Testis (tissue), 3 donors: Measurements from ENCODE around the gene ZNF276. TPM values are rescaled to one million over a fixed set of nuclear protein-coding genes. Genes with fewer than 3 reads are reported as not detected.

Experiments used
- DNase-seq: peaks from one replicate; pipeline ENCODE4 v3.0.0-alpha.2; 2019
- H3K27ac ChIP-seq, 2 donors: fragments of 200-600 bp; sonication (generic); one replicate each; pipeline ENCODE4 v1.5.1; 2019
- H3K27me3 ChIP-seq: fragments of 200-600 bp; sonication (generic); one replicate; pipeline ENCODE4 v1.5.1; 2019
- H3K36me3 ChIP-seq: fragments of 200-600 bp; sonication (generic); one replicate; pipeline ENCODE4 v1.5.1; 2017; ENCODE audit warnings: low read depth; ENCODE audit errors: missing control alignments
- H3K4me1 ChIP-seq: fragments of 200-600 bp; sonication (generic); one replicate; pipeline ENCODE4 v1.5.1; 2019
- H3K4me3 ChIP-seq, 2 donors: fragments of 200-600 bp; sonication (generic); one replicate each; pipeline ENCODE4 v1.5.1; 2017 to 2019
- H3K9me3 ChIP-seq: fragments of 200-600 bp; sonication (generic); one replicate; pipeline ENCODE4 v1.5.1; 2017
- POLR2A ChIP-seq: fragments of 450-650 bp; IDR thresholded peaks from one replicate; pipeline ENCODE4 v1.6.1; 2017; ENCODE audit warnings: antibody characterized with exemption, mild to moderate bottlenecking, moderate library complexity
- WGBS, 2 donors: methylation state at CpG; one replicate each; pipeline ENCODE4 v1.1.5; 2018; 5-methylcytosine and 5-hydroxymethylcytosine counted together
- intact Hi-C: fragments of 100-400 bp; cut with DNase I; formaldehyde crosslinking; loops from one replicate; pipeline ENCODE4 v1.15.1; 2023; ENCODE audit warnings: low total_unique reads
- polyA plus RNA-seq: library from polyadenylated mRNA; stranded (reverse); fragments of 350-450 nt; fragmentation: Illumina TruSeq; extraction: RNeasy Lipid Tissue Mini Kit (QIAGEN cat#74804); gene quantifications from one replicate; pipeline ENCODE4 v1.2.3, GENCODE V29; 2014; ENCODE audit warnings: low read depth, low replicate concordance; ENCODE audit not compliant: insufficient read depth
- total RNA-seq, 2 donors: library from RNA; depleted of rRNA; stranded (reverse); fragments of >200 nt; gene quantifications; one replicate each; pipeline ENCODE4 v1.2.3, GENCODE V29; 2016
- TF ChIP-seq, protein P1 (sequence below), 3 experiments: fragments of 450-650 bp in 2 of 3; fragments of 200-600 bp in 1 of 3; sonication (generic) in 1 of 3; IDR thresholded peaks; one replicate each; pipeline ENCODE4 v1.5.1; 2016 to 2019; ENCODE audit warnings: antibody characterized with exemption in 3 of 3, mild to moderate bottlenecking in 2 of 3, moderate library complexity in 1 of 3

Gene ZNF276
- total and polyA plus RNA-seq, 3 donors from 2014 or later, result 31.0 to 48.4 (median 37.8) TPM

DNA sequence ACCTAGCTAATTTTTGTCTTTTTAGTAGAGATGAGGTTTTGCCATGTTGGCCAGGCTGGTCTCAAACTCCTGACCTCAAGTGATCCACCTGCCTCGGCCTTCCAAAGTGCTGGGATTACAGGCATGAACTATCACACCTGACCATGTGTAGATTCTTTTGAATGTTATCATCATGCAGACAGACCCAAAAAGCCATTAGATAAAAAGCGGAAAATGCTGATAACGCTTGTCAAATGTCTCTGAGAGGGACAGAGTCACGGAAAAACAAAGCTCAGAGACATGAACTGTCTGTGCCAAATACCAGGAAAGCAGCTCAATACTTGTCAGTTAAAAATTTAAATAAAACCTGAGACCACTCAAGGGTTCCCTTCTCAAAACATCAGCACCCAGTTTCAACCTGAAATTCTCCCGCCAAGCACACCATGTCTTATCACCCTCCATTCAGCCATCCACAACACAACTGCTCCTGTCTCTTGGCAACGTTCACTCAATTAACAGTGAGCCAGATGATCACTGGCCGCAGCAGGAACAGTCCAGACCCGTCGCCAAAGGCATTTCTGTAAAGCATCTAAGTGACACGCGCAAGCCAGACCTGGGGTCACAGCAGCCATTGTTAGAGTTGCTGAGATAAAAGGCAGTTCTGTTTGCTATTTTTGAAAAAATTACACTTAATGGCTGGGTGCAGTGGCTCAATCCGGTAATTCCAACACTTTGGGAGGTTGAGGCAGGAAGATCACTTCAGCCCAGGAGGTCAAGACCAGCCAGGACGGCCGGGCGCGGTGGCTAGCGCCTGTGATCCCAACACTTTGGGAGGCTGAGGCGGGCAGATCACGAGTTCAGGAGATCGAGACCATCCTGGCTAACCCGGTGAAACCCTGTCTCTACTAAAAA, 65.4 kb downstream of the ZNF276 start:
- no peak overlapping the region for H3K27ac ChIP-seq
- WGBS, 2 donors, result 95 to 96% methylated on average over 21 of the region's 21 CpGs
- H3K9me3 ChIP-seq, result no peaks in the 10 kb centered on the region
- H3K4me1 ChIP-seq, result no peaks in the 10 kb centered on the region
- H3K4me3 ChIP-seq, result no peak overlapping the region
- DNase-seq, result no peak
- H3K36me3 ChIP-seq, result no peaks in the 10 kb centered on the region
- intact Hi-C loops, result no loop called here
- no peaks in the 10 kb centered on the region for H3K27me3 ChIP-seq
- TF ChIP-seq POLR2A, result no peak
- TF ChIP-seq, protein P1, sequence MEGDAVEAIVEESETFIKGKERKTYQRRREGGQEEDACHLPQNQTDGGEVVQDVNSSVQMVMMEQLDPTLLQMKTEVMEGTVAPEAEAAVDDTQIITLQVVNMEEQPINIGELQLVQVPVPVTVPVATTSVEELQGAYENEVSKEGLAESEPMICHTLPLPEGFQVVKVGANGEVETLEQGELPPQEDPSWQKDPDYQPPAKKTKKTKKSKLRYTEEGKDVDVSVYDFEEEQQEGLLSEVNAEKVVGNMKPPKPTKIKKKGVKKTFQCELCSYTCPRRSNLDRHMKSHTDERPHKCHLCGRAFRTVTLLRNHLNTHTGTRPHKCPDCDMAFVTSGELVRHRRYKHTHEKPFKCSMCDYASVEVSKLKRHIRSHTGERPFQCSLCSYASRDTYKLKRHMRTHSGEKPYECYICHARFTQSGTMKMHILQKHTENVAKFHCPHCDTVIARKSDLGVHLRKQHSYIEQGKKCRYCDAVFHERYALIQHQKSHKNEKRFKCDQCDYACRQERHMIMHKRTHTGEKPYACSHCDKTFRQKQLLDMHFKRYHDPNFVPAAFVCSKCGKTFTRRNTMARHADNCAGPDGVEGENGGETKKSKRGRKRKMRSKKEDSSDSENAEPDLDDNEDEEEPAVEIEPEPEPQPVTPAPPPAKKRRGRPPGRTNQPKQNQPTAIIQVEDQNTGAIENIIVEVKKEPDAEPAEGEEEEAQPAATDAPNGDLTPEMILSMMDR (IDR thresholded peaks at IDR 0.05), result no peak

DNA sequence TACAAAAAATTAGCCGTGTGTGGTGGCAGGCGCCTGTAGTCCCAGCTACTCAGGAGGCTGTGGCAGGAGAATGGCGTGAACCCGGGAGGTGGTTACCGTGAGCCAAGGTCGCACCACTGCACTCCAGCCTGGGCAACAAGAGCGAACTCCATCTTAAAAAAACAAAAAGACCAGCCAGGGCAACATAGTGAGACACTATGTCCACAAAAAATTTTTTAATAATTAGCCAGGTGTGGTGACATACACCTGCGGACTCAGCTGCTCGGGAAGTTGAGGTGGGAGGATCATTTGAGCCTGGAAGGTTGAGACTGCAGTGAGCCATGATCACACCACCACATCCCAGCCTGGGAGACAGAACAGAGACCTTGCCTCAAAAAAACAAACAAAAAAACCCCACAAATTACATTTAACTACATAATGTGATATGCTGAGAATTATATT, 66.0 kb downstream of the ZNF276 start:
- TF ChIP-seq, protein P1 (IDR thresholded peaks at IDR 0.05), result no peak
- TF ChIP-seq POLR2A, result no peak
- intact Hi-C loops, result no loop called here
- no peaks in the 10 kb centered on the region for H3K36me3 ChIP-seq
- no peak overlapping the region for H3K4me3 ChIP-seq
- no peak for DNase-seq
- H3K27me3 ChIP-seq, result no peaks in the 10 kb centered on the region
- H3K4me1 ChIP-seq, result no peaks in the 10 kb centered on the region
- 93% methylated on average over 9 of the region's 9 CpGs for WGBS, 2 donors
- no peaks in the 10 kb centered on the region for H3K9me3 ChIP-seq
- H3K27ac ChIP-seq, result no peak overlapping the region

Other genes starting within 250 kb of the ZNF276 start
- gene ANKRD11, start 231.0 kb upstream of the ZNF276 start, total RNA-seq, result 100 to 1,000 TPM; 150 to 187 TPM
- 49.7 TPM for gene ANKRD11, start 231.0 kb upstream of the ZNF276 start, polyA plus RNA-seq
- 100 to 1,000 TPM; 275 to 307 TPM for gene SPG7, start 213.1 kb upstream of the ZNF276 start, total RNA-seq
- gene SPG7, start 213.1 kb upstream of the ZNF276 start, polyA plus RNA-seq, result 97.9 TPM
- 1,000 to 10,000 TPM; 1,952 to 3,862 TPM for gene RPL13, start 160.9 kb upstream of the ZNF276 start, total RNA-seq
- gene RPL13, start 160.9 kb upstream of the ZNF276 start, polyA plus RNA-seq, result 1,947 TPM
- 10 to 100 TPM; 12.5 to 15.0 TPM for gene CPNE7, start 145.8 kb upstream of the ZNF276 start, total RNA-seq
- gene CPNE7, start 145.8 kb upstream of the ZNF276 start, polyA plus RNA-seq, result 3.3 TPM
- gene DPEP1, start 107.9 kb upstream of the ZNF276 start, total RNA-seq, result 100 to 1,000 TPM; 125 to 256 TPM
- 105 TPM for gene DPEP1, start 107.9 kb upstream of the ZNF276 start, polyA plus RNA-seq
- 100 to 1,000 TPM; 106 to 123 TPM for gene CHMP1A, start 63.8 kb upstream of the ZNF276 start, total RNA-seq
- 90.0 TPM for gene CHMP1A, start 63.8 kb upstream of the ZNF276 start, polyA plus RNA-seq
- 10 to 100 TPM; 45.8 to 85.0 TPM for gene SPATA33, start 63.7 kb upstream of the ZNF276 start, total RNA-seq
- 201 TPM for gene SPATA33, start 63.7 kb upstream of the ZNF276 start, polyA plus RNA-seq
- 10 to 100 TPM; 77.1 to 88.3 TPM for gene CDK10, start 34.8 kb upstream of the ZNF276 start, total RNA-seq
- 68.0 TPM for gene CDK10, start 34.8 kb upstream of the ZNF276 start, polyA plus RNA-seq
- 10 to 100 TPM; 13.9 to 14.4 TPM for gene SPATA2L, start 19.8 kb upstream of the ZNF276 start, total RNA-seq
- gene SPATA2L, start 19.8 kb upstream of the ZNF276 start, polyA plus RNA-seq, result 4.9 TPM
- 10 to 100 TPM; 22.4 to 25.0 TPM for gene VPS9D1, start 639 bp upstream of the ZNF276 start, total RNA-seq
- gene VPS9D1, start 639 bp upstream of the ZNF276 start, polyA plus RNA-seq, result 26.9 TPM
- 100 to 1,000 TPM in 1 of 2 donors, 10 to 100 TPM in 1; 73.2 to 112 TPM for gene FANCA, start 95.1 kb downstream of the ZNF276 start, total RNA-seq
- gene FANCA, start 95.1 kb downstream of the ZNF276 start, polyA plus RNA-seq, result 48.1 TPM
- 10 to 100 TPM; 20.9 to 31.3 TPM for gene SPIRE2, start 106.9 kb downstream of the ZNF276 start, total RNA-seq
- 11.5 TPM for gene SPIRE2, start 106.9 kb downstream of the ZNF276 start, polyA plus RNA-seq
- 100 to 1,000 TPM; 334 to 345 TPM for gene TCF25, start 152.1 kb downstream of the ZNF276 start, total RNA-seq
- gene TCF25, start 152.1 kb downstream of the ZNF276 start, polyA plus RNA-seq, result 225 TPM
- 10 to 100 TPM; 40.0 to 53.7 TPM for gene MC1R, start 197.3 kb downstream of the ZNF276 start, total RNA-seq
- gene MC1R, start 197.3 kb downstream of the ZNF276 start, polyA plus RNA-seq, result 30.1 TPM
- gene TUBB3, start 201.8 kb downstream of the ZNF276 start, total RNA-seq, result 10 to 100 TPM; 38.8 to 61.7 TPM
- gene TUBB3, start 201.8 kb downstream of the ZNF276 start, polyA plus RNA-seq, result 56.5 TPM
- 10 to 100 TPM; 38.1 to 46.4 TPM for gene DEF8, start 227.2 kb downstream of the ZNF276 start, total RNA-seq
- 26.8 TPM for gene DEF8, start 227.2 kb downstream of the ZNF276 start, polyA plus RNA-seq